OCI-LY7 (cell line): ENCODE results near the gene STX4. TPM values are rescaled to one million over a fixed set of nuclear protein-coding genes. Genes with fewer than 3 reads are reported as not detected.

ENCODE experiments used
- BruUV-seq: library from RNA; stranded (reverse); fragments of 400-500 nt; replicated peaks from 2 replicates; lab custom pipeline; 2021; lab: Mats Ljungman, UMichigan
- CTCF ChIA-PET: fragments of 300-600 bp; sonication (Branson Sonifier 250); formaldehyde crosslinking; loops from one replicate; lab custom pipeline; 2022; ENCODE audit warnings: antibody characterized with exemption; ENCODE audit not compliant: unreplicated experiment; lab: Charles Lee
- POLR2A ChIA-PET: fragments of 300-600 bp; sonication (Branson Sonifier 250); formaldehyde crosslinking; loops from one replicate; lab custom pipeline; 2022; ENCODE audit warnings: antibody characterized with exemption; lab: Charles Lee
- DNase-seq: peaks from one replicate; pipeline ENCODE4 v3.0.0-alpha.2; 2015; ENCODE audit warnings: low spot score
- H2AFZ ChIP-seq: fragments of 200-600 bp; sonication (generic), shearing (Covaris generic); 2 replicates; pipeline ENCODE4 v1.6.1; 2014; ENCODE audit warnings: mild to moderate bottlenecking, antibody characterized with exemption, low read length, moderate library complexity
- H3K27ac ChIP-seq: fragments of 200-600 bp; sonication (generic); 2 replicates; pipeline ENCODE4 v1.5.1; 2014; ENCODE audit warnings: mixed run types, low read depth, mild to moderate bottlenecking, moderate library complexity, low read length, inconsistent platforms; ENCODE audit not compliant: poor library complexity, severe bottlenecking
- H3K36me3 ChIP-seq: fragments of 200-600 bp; sonication (generic); 2 replicates; pipeline ENCODE4 v1.6.1; 2014; ENCODE audit warnings: mild to moderate bottlenecking, antibody characterized with exemption, low read length, moderate library complexity, mixed read lengths; ENCODE audit not compliant: insufficient read depth
- H3K4me1 ChIP-seq: fragments of 200-600 bp; sonication (generic); 2 replicates; pipeline ENCODE4 v1.5.1; 2014; ENCODE audit warnings: mild to moderate bottlenecking, low read length; ENCODE audit not compliant: insufficient read depth, poor library complexity, severe bottlenecking
- H3K4me2 ChIP-seq: fragments of 200-600 bp; sonication (generic); 2 replicates; pipeline ENCODE4 v1.6.1; 2014; ENCODE audit warnings: mild to moderate bottlenecking, low read length
- H3K4me3 ChIP-seq: fragments of 200-600 bp; sonication (generic); 2 replicates; pipeline ENCODE4 v1.5.1; 2014; ENCODE audit warnings: mild to moderate bottlenecking, low read depth, low read length; ENCODE audit not compliant: poor library complexity, severe bottlenecking
- H3K79me2 ChIP-seq: fragments of 200-600 bp; sonication (generic); 2 replicates; pipeline ENCODE4 v1.6.1; 2016; ENCODE audit warnings: low read depth, mild to moderate bottlenecking, low read length, moderate library complexity, mixed read lengths; ENCODE audit not compliant: insufficient read depth
- H3K9me2 ChIP-seq: fragments of 200-600 bp; sonication (generic); 2 replicates; pipeline ENCODE4 v1.6.1; 2016; ENCODE audit warnings: mild to moderate bottlenecking, low read length, mixed read lengths; ENCODE audit not compliant: insufficient read depth
- H3K9me3 ChIP-seq: fragments of 200-600 bp; sonication (generic); 2 replicates; pipeline ENCODE4 v1.6.1; 2014; ENCODE audit warnings: mild to moderate bottlenecking, mixed run types, low read length, mixed read lengths
- H4K20me1 ChIP-seq: fragments of 200-600 bp; sonication (generic); 2 replicates; pipeline ENCODE4 v1.6.1; 2014; ENCODE audit warnings: mild to moderate bottlenecking, antibody characterized with exemption, low read length, moderate library complexity, mixed read lengths; ENCODE audit not compliant: insufficient read depth
- EZH2phosphoT487 ChIP-seq: fragments of 200-600 bp; sonication (generic); IDR thresholded peaks from 2 replicates; pipeline ENCODE4 v1.6.1; 2018; ENCODE audit warnings: low read depth, borderline replicate concordance, mild to moderate bottlenecking, mixed run types, antibody characterized with exemption, low read length, moderate library complexity, mixed read lengths
- intact Hi-C: fragments of 100-400 bp; cut with micrococcal nuclease; formaldehyde crosslinking; loops from one replicate; pipeline ENCODE4 v1.10.0; 2022; ENCODE audit not compliant: unreplicated experiment
- total RNA-seq, 2 experiments: library from RNA; depleted of rRNA in 1 of 2; stranded (reverse); fragments of >200 nt in 1 of 2; shearing (Covaris generic) in 1 of 2; gene quantifications; 2 replicates each; pipeline ENCODE4 v1.2.3, GENCODE V29; 2014 to 2022
- TF ChIP-seq, protein P1 (sequence below): fragments of 200-600 bp; sonication (generic); conservative IDR thresholded peaks from 2 replicates; pipeline ENCODE4 v1.5.1; 2014; ENCODE audit warnings: mild to moderate bottlenecking, antibody characterized with exemption, low read length, moderate library complexity, mixed read lengths

The STX4 gene
- total RNA-seq, 2 experiments from 2014 or later, result 16.6 to 40.5 TPM

DNA sequence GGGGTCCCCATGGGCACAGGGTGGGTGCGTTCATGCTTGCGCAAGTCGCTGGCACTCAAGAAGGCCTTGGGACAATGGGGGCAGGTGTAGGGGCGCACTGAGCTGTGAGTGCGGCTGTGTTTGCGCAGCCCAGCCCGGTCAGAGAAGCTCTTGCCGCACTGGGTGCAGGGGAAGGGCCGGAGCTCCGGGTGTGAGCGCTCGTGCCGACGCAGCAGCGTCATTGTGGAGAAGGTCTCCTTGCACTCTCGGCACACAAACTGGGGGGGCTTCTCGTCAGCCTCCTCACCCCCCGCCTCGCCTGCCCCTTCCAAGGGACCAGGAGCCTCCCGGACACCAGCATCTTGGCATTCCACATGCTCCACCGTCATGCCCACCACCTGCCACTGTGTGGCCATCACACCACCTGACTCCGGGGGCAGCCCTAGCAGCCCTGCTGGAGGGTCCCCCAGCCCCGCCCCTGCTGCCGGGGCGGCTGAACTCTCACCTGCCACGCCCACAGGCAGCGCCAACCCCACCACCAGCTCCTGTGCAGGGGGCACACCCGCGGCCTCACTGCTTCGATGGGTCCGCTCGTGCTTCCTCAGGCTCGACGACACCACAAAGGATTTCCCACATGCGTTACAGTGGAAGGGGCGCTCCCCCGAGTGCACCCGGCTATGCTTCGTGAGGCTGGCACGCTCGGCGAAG is 27.9 kb downstream of the STX4 start:
- DNase-seq, result no peak
- ChIA-PET CTCF (no interaction called here), POLR2A (no interaction called here)
- no TSS peak for BruUV-seq
- no peak overlapping the region for H3K4me3 ChIP-seq
- no peaks in the 10 kb centered on the region for H3K79me2 ChIP-seq
- no peaks in the 10 kb centered on the region for H3K4me1 ChIP-seq
- TF ChIP-seq, protein P1, sequence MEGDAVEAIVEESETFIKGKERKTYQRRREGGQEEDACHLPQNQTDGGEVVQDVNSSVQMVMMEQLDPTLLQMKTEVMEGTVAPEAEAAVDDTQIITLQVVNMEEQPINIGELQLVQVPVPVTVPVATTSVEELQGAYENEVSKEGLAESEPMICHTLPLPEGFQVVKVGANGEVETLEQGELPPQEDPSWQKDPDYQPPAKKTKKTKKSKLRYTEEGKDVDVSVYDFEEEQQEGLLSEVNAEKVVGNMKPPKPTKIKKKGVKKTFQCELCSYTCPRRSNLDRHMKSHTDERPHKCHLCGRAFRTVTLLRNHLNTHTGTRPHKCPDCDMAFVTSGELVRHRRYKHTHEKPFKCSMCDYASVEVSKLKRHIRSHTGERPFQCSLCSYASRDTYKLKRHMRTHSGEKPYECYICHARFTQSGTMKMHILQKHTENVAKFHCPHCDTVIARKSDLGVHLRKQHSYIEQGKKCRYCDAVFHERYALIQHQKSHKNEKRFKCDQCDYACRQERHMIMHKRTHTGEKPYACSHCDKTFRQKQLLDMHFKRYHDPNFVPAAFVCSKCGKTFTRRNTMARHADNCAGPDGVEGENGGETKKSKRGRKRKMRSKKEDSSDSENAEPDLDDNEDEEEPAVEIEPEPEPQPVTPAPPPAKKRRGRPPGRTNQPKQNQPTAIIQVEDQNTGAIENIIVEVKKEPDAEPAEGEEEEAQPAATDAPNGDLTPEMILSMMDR, result no peak
- H3K9me2 ChIP-seq, result no peaks in the 10 kb centered on the region
- no peak overlapping the region for H3K4me2 ChIP-seq
- no peaks in the 10 kb centered on the region for H3K9me3 ChIP-seq
- intact Hi-C loops, result no loop called here
- H3K36me3 ChIP-seq, result peaks cover 42% of the 10 kb centered on the region
- H2AFZ ChIP-seq, result no peak overlapping the region
- H4K20me1 ChIP-seq, result no peaks in the 10 kb centered on the region
- no peak overlapping the region for H3K27ac ChIP-seq

DNA sequence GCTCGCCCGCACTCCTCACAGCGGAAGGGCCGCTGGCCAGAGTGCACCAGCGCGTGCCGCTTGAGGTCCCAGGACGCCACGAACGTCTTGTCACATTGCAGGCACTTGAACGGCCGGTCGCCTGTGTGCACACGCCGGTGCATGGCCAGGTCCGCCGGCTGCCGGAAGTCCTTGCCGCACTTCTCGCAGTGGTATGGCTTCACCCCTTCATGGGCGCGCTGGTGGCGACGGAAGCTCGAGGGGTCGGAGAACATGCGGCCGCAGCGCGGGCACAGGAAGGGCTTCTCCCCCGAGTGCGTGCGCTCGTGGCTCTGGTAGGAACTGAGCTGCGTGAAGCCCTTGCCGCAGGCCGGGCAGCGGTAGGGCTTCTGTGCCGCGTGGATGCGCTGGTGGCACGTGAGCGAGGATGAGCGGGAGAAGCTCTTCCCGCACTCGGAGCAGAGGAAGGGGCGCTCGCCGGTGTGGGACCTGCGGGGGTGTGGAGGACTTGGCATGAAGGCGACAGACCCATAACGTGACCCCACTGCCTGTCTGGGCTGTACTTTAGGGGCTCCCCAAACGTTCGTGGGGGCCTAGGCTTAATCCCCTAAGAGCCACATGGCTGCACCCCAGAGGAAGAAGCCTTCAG is 28.6 kb downstream of the STX4 start:
- no TSS peak for BruUV-seq
- DNase-seq, result no peak
- no peaks in the 10 kb centered on the region for H3K79me2 ChIP-seq

DNA sequence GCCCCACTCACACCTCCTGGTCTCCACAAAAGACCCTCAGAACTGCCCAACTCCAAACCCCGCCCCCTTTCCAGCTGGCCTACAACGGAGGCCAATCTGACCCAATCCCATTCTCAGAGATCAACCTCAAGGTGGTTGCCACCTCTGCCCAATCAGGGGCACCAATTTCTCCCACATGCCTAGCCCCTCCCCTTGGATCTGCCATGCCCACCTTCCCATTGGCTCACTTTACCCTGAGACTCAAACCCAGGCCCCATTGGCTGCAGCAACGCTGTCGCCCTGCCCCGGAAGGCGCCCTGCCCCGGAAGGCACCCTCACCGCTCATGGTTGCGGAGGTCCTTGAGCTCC is 30.1 kb downstream of the STX4 start:
- no peaks in the 10 kb centered on the region for H3K9me2 ChIP-seq
- H3K4me2 ChIP-seq, result no peak overlapping the region
- peaks cover 42% of the 10 kb centered on the region for H3K36me3 ChIP-seq
- H3K4me1 ChIP-seq, result no peaks in the 10 kb centered on the region
- no peaks in the 10 kb centered on the region for H4K20me1 ChIP-seq
- BruUV-seq, result no TSS peak
- CTCF ChIA-PET, result no interaction called here
- intact Hi-C loops, result no loop called here
- no peak overlapping the region for H3K27ac ChIP-seq
- DNase-seq, result no peak
- H3K9me3 ChIP-seq, result no peaks in the 10 kb centered on the region
- H2AFZ ChIP-seq, result no peak overlapping the region
- POLR2A ChIA-PET, result interaction anchor here (0.6 kb wide), 1 partner anchor 661 kb away, joined by 3 read pairs; no protein-coding TSS in a partner anchor
- no peak overlapping the region for H3K4me3 ChIP-seq
- TF ChIP-seq EZH2phosphoT487, result no peak
- TF ChIP-seq, protein P1, result no peak
- H3K79me2 ChIP-seq, result peaks cover 3% of the 10 kb centered on the region; the same call in 1 of the 2 replicates

More for the DNA sequence above, 28.6 kb downstream of the STX4 start:
- H3K9me2 ChIP-seq, result no peaks in the 10 kb centered on the region
- H3K4me2 ChIP-seq, result no peak overlapping the region
- H2AFZ ChIP-seq, result no peak overlapping the region
- H3K4me1 ChIP-seq, result no peaks in the 10 kb centered on the region
- peaks cover 42% of the 10 kb centered on the region for H3K36me3 ChIP-seq
- ChIA-PET CTCF (no interaction called here), POLR2A (no interaction called here)
- no peak overlapping the region for H3K27ac ChIP-seq
- TF ChIP-seq, protein P1, result no peak
- no peak for TF ChIP-seq EZH2phosphoT487
- no peaks in the 10 kb centered on the region for H4K20me1 ChIP-seq
- H3K9me3 ChIP-seq, result no peaks in the 10 kb centered on the region
- no peak overlapping the region for H3K4me3 ChIP-seq
- intact Hi-C loops, result no loop called here
